Fibroblast of mammary gland (primary cell): Measurements from ENCODE around the gene ZC3HAV1.

Experiments
- DNase-seq: peaks from one replicate; pipeline ENCODE4 v3.0.0-alpha.2; 2010; ENCODE audit warnings: low read depth
- H3K4me3 ChIP-seq: 2 replicates; pipeline ENCODE4 v1.5.1; 2011; ENCODE audit warnings: low read depth, mild to moderate bottlenecking, low read length, moderate library complexity; ENCODE audit not compliant: control insufficient read depth
- CTCF ChIP-seq: conservative IDR thresholded peaks from 2 replicates; pipeline ENCODE4 v1.5.1; 2011; ENCODE audit warnings: low read depth, low read length, inconsistent platforms; ENCODE audit not compliant: control insufficient read depth, insufficient read depth

Gene ZC3HAV1

GRCh38 chr7:139118805-139119485 lies 9.4 kb upstream of the ZC3HAV1 start:
- H3K4me3 ChIP-seq: no peak overlapping the region
- no peak for TF ChIP-seq CTCF
- no peak for DNase-seq

DNA sequence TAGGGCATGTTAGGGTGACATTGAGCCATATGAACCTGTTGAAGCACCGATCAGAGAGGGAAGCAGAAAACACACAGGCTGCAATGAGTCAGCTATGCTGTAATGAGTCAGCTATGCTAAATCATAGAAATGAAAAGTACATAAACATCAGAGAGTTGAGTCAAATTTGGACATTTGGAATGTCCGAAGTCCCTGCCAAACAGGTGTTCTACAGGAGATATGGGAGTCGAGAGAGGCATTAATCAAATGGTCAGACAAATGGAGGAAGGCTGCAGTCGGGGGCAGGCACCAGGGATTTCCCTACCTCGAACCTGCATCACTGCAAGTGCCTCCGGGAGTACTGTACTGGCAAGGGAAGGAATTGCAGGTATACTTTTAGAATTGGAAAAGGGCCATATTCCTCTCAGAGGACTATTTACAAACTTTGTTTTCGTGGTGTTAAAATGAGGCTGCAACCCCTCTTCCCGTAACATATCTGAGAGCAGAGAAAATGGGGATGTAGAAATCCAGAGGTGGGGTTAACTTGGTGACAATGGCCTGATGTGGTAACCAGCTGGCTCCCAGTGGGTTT lies 8.8 kb upstream of the ZC3HAV1 start:
- TF ChIP-seq CTCF: no peak
- peak; percentile 77 for DNase-seq
- no peak overlapping the region for H3K4me3 ChIP-seq

- no peak overlapping the region for H3K4me3 ChIP-seq
- no peak for DNase-seq
- no peak for TF ChIP-seq CTCF
Measured at GRCh38 chr7:139117599-139118233, 8.2 kb upstream of the ZC3HAV1 start.

- TF ChIP-seq CTCF: no peak
- no peak for DNase-seq
- no peak overlapping the region for H3K4me3 ChIP-seq
Measured at GRCh38 chr7:139116999-139117398, 7.5 kb upstream of the ZC3HAV1 start.

DNA sequence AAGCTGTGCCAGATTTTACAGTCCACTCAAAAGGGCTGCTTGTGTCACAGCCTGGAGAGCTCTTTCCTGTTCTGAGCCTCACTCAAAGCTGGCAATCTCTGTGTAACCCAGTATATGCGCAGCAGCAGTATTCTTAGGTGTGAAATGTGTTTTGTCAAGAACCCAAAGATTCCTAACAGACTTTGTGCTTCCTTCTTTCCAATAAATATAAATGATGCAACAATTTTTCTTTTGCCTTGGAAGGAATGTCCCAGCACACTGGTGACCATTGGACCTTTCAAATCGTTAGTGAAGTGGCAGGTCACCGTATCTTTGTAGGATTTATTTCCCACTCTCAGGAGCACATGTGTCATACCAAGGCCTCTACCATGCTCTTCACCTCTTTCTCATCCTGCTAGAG lies 5.6 kb upstream of the ZC3HAV1 start:
- H3K4me3 ChIP-seq: no peak overlapping the region
- DNase-seq: no peak
- TF ChIP-seq CTCF: no peak

GRCh38 chr7:139114585-139114984 lies 5.1 kb upstream of the ZC3HAV1 start:
- H3K4me3 ChIP-seq: no peak overlapping the region
- DNase-seq: no peak
- no peak for TF ChIP-seq CTCF
